HG03571 (cell line): ENCODE results near the gene SLC16A3.

ENCODE experiments used
- ATAC-seq: cut with Tn5 transposase; IDR thresholded peaks from one replicate; pipeline ENCODE4 v1.9.1; 2021; ENCODE audit not compliant: unreplicated experiment

Gene SLC16A3

GRCh38 chr17:82221341-82221902 is 7.4 kb upstream of the SLC16A3 start:
- ATAC-seq, result no peak

DNA sequence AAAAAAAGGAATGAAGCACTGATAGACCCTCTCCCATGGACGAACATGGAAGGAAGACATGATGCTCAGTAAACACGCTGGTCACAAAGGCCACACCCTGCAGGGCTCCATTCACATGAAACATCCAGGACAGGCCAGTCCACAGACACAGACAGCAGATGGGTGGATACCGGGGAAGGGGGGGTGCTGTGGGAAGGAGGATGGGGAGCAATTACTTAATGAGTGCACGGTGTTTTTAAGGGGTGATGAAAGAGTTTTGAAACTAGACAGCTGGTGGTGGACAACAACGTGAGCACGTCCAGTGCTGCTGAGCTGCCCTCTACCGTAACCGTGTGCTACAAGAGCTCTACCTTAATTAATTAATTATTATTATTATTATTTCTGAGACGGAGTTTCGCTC is 6.0 kb upstream of the SLC16A3 start:
- no peak for ATAC-seq

DNA sequence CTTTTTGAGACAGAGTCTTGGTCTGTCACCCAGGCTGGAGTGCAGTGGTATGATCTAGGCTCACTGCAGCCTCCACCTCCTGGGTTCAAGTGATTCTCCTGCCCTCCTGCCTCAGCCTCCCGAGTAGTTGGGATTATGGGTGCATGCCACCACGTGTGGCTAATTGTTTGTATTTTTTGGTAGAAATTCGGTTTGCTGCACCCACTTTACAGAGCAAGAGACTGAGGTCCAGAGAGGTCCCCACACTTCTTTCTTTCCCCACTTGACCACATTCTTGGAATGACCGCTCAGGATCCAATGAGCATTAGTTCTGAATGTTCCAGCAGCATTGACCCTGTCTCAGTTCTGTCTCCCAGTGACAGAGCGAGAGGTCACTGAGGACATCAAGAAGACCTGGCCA is 5.3 kb upstream of the SLC16A3 start:
- no peak for ATAC-seq

GRCh38 chr17:82224666-82225065 is 4.2 kb upstream of the SLC16A3 start:
- no peak for ATAC-seq

DNA sequence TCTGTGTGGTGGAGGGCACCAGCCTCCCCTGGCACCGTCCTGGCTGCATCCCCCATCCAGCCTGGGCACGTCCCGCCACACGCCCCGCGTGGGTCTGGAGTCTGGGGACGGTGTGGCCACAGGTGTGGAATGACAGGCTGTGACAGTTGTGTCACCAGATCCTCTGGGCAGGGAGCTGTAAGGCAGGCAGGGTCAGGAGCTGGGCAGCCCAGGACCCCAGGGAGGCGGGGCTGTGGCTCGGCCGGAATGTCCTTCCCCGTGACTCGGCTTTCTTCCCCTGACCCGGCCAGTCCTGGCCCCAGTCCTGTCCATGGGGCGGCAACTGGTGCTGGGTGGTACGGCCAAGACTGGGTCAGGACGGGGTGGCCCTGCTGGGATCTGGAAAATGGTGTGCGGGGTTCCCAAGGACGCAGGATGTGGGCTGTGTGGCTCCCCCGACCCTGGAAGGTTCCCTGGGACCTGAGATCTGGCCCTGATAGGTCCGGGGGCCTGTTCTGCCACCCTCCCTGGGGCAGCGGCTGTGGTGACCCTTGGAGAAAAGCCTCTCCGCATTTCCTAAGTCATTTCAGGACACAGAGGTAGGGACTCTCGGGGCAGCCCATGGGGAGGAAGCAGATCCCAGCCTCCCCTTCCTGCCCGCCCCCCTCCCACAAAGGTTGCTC is 3.3 kb upstream of the SLC16A3 start:
- no peak for ATAC-seq

- ATAC-seq, result no peak
Observed at GRCh38 chr17:82226146-82226808, 2.6 kb upstream of the SLC16A3 start.

DNA sequence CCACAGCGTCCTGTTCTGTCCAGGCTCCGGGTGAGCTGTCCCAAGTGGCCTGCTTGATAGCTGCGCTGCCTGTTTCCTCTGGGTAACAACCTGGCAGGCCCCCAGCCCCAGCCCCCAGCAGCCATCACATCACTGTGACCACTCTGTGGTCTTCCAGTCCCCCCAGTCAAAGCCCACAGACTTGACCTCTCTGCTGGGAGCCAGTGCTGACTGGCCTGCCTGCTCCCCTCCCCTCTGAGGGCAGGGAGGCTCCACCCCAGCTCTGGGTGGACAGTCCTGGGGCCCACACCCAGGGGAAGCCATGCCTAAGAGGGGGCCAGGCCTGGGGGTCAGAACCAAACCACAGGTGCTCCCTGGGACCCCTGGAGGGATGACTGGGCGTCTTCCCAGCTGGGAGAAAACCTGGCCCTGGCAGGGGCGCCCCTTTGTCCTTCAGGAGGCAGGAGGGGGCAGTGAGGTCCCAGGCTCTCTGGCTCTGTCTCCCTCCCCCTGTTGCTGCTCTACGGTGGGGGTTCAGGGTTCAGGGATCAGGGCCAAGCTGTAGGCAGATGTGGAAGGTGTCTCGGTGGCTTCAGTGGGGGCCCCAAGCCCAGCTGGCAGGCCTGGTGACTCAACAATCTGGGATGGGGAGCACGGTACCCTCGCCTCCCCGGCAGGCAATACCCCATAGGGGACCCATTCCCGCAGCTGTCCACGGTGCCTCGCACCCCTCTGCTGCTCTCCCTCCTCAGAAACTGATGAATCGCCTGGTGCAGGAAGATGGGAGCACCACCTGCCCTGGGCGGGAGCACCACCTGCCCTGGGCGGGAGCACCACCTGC is 1.8 kb upstream of the SLC16A3 start:
- no peak for ATAC-seq

DNA sequence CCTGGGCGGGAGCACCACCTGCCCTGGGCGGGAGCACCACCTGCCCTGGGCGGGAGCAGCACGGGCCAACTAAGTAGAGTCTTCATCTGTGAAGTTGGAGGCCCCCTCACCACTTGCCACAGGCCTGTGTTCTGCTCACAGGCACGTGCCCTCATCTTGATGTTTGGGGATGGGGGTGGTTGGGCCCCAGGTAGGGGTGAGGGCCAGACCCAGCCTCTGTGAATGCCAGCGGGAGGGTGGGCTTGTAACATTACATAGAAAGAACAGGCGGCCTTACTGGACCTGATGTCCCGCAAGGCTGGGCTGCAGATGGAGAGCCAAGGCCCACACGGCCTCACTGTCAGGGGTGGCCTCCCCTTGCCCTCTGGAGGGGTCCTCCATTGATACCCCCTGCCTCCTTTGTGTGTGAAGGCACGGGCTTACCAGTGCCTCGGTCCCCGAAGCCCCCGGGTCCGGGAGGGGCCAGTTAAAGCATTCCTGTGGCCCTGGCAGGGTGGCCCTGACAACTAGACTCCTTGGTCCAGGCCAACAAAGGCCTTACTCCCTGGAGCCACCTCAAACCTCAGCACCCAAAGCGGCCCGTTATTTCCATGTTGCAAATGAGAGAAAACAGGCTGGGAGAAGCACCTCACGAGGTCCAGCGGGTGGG is 1.1 kb upstream of the SLC16A3 start:
- no peak for ATAC-seq

GRCh38 chr17:82228278-82228841 is 482 bp upstream of the SLC16A3 start:
- ATAC-seq, result no peak

- no peak for ATAC-seq
Observed at GRCh38 chr17:82229698-82230608, 1.1 kb downstream of the SLC16A3 start.

- ATAC-seq, result no peak
Observed at GRCh38 chr17:82230609-82231311, 1.9 kb downstream of the SLC16A3 start.

DNA sequence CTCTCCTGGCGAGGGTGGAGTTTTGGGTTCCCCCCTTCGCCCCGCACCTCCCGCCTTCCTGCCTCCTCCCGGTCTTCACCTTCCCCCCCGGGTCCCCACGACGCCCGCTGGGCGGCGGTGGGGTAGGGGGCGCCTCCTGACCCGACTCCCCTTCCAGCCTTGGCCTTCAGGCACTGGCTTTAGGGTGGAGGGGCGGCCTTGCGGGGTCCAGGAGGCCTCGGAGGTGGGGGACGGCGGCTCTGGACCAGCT is 2.4 kb downstream of the SLC16A3 start:
- no peak for ATAC-seq

- ATAC-seq, result no peak
Observed at GRCh38 chr17:82231562-82232321, 2.9 kb downstream of the SLC16A3 start.

DNA sequence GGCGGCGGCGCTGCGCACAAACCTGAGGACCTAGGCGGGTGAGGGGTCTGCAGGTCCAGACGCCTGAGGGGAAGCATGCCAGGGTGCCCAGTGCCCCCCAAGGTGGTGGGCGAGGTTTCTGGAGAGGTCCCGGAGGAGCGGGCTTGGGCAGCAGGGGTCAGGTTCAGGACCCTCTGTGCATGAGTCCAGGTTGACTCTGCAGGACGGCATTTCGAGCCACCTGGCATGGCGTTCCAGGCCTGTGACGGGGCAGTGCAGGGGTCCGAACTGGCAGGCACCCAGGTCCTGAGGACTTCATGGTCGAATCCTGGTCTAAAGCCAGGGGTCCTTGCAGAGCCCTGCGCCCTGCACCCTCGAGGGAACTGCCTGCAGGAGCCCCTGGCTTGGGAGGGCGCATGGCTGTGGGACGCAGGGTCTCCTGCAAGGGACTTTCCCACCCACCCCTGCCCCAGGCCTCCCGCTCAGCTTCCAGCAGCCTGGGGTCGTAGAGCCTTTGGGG is 3.5 kb downstream of the SLC16A3 start:
- no peak for ATAC-seq

GRCh38 chr17:82232876-82233785 is 4.3 kb downstream of the SLC16A3 start:
- no peak for ATAC-seq

DNA sequence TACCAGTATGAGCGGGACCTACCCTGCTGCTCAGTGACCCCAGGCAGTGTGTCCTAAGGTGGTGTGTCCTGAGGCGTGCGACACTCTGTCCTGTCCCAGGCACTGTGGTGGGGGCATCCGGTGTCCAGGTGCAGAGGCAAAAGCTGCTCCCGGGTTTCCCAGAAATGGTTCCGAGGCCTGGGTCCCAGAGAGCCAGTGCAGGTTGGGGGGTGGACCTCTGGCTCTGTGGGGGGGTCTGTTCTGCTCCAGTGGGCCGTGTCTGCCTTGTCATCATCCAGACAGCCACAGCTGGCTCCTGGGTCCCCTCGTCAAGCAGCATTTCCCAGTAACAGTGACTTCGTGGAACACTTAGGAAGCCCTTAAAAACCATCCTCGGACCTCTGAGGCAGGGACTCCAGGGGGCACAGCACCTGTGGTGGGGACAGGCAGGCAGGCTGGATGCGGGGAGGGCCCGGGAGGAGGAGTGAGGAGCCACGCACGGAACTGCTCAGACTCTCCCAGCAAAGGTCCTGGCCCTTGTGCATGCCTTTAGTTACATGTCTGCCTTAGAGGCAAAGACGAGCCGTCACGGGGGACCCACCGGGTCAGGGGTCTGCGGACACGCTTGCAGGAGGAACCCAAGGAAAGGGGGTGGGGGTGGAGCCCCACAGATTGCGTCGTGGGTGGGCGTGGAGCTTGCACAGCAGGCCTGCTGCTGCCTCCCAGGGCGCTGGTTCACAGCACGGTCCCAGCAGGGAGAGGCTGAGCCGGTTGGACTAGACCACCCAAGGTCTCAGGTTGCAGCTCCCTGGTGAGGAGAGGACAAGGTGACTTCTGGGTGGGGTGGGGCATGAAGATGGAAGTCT is 5.6 kb downstream of the SLC16A3 start:
- no peak for ATAC-seq
